AG04450 (cell line): ENCODE measurements around the gene UEVLD. TPM values are rescaled to one million over a fixed set of nuclear protein-coding genes. Genes with fewer than 3 reads are reported as not detected.

ENCODE experiments used
- CTCF ChIA-PET: fragments of 300-600, 350-600 bp; formaldehyde crosslinking; extraction: SDS; loops from one replicate; lab custom pipeline; 2022; ENCODE audit warnings: antibody characterized with exemption, inconsistent platforms; lab: Charles Lee
- POLR2A ChIA-PET: fragments of 350-600 bp; formaldehyde crosslinking; extraction: SDS; loops from one replicate; lab custom pipeline; 2021; ENCODE audit warnings: antibody characterized with exemption, inconsistent platforms; lab: Yijun Ruan, JAX
- DNase-seq: peaks from one replicate; pipeline ENCODE4 v3.0.0-alpha.2; 2011; ENCODE audit warnings: low read depth, low spot score
- H3K27ac ChIP-seq: one replicate; pipeline ENCODE4 v1.5.1; 2012; ENCODE audit warnings: low read depth, low read length, control low read depth
- H3K27me3 ChIP-seq: one replicate; pipeline ENCODE4 v1.6.0; 2012; ENCODE audit warnings: low read length; ENCODE audit not compliant: control insufficient read depth, insufficient read depth
- H3K4me3 ChIP-seq: 2 replicates; pipeline ENCODE4 v1.5.1; 2011; ENCODE audit warnings: mild to moderate bottlenecking, low read depth, low read length, control low read depth
- H3K9me3 ChIP-seq: 2 replicates; pipeline ENCODE4 v1.5.1; 2012; ENCODE audit warnings: low read length; ENCODE audit not compliant: control insufficient read depth, insufficient read depth
- polyA minus RNA-seq: library from RNA; depleted of rRNA, polyadenylated mRNA; stranded (reverse); fragments of >200 nt; gene quantifications from 2 replicates; pipeline ENCODE4 v1.2.3, GENCODE V29; 2011; rRNA and poly(A)+ RNA removed
- polyA plus RNA-seq: library from polyadenylated mRNA; depleted of rRNA; stranded (reverse); fragments of >200 nt; gene quantifications from 2 replicates; pipeline ENCODE4 v1.2.3, GENCODE V29; 2011; rRNA removed
- TF ChIP-seq, protein P1 (sequence below): IDR thresholded peaks from 2 replicates; pipeline ENCODE4 v1.5.1; 2011; ENCODE audit warnings: low read depth, low read length, control low read depth, inconsistent platforms

The UEVLD gene
- 20.3 and 27.6 TPM in 2 replicates for polyA plus RNA-seq
- polyA minus RNA-seq = 11.1 and 16.0 TPM in 2 replicates

DNA sequence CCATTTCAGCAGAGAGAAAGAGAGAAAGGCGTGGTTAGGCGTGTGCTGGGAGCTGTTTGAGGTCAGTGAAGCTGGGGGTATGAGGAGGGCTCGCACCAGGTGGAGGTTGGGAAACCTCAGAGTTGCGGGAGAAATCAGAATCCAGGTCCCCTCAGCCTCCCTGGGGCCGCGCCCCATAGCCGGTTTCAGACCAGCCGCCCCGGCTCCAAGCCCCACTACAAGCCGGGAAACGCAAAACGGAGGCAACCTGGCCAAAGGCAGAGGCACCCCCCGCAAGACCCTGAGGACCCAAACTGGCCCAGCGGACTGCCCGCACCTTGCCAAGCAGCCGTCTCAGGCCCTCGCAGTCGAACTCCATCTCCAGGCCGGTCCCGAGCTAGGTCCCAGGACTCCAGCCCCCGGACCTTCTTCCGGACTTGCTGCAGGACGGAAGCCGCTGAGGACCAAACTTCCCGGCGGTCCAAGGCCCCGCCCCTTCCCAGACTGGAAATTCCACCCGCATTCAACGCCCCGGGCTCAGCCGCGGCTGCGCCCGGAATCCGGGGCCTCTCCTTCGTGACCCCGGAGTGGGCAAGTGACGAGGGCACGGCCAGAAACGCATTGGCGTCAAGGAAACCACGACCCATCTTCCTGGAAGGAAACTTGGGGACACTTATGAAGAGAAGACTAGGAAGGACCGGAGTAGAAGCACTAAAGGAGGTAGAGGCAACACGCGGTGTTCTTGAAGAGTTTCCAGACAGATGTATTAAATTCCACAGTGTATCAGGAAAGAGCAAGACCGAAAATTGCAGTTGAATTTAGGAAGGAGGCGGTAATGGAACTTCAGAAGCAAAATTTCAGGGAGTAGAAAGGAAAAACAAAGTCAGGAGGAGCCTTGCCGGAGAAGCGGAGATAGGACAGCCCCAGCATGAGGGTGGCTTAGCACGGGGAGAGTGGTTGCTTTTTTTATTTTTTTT is at the start of gene UEVLD:
Gene UEVLD (minus strand): TSS at position 438 of the 956 bp plus-strand sequence. CDS start 80 bp downstream, at position 358.
- Histone ChIP-seq H3K27ac (peak within 1 kb of the TSS; percentile 68), H3K4me3 (peak within 1 kb of the TSS; percentile 96), H3K27me3 (no peaks in the 10 kb centered on the region), H3K9me3 (no peaks in the 10 kb centered on the region; the same call in 1 of the 2 replicates)
- POLR2A ChIA-PET = interaction anchor here (0.6 to 1.8 kb wide), 3 partner anchors 15 to 46 kb away, joined by 4 to 6 read pairs (median 5); partner anchors contain the start of gene SPTY2D1
- CTCF ChIA-PET = interaction anchor here (0.9 to 1.3 kb wide), 2 partner anchors 133 to 176 kb away, joined by 3 read pairs; no protein-coding TSS in a partner anchor
- DNase-seq = peak; percentile 78
- TF ChIP-seq, protein P1, sequence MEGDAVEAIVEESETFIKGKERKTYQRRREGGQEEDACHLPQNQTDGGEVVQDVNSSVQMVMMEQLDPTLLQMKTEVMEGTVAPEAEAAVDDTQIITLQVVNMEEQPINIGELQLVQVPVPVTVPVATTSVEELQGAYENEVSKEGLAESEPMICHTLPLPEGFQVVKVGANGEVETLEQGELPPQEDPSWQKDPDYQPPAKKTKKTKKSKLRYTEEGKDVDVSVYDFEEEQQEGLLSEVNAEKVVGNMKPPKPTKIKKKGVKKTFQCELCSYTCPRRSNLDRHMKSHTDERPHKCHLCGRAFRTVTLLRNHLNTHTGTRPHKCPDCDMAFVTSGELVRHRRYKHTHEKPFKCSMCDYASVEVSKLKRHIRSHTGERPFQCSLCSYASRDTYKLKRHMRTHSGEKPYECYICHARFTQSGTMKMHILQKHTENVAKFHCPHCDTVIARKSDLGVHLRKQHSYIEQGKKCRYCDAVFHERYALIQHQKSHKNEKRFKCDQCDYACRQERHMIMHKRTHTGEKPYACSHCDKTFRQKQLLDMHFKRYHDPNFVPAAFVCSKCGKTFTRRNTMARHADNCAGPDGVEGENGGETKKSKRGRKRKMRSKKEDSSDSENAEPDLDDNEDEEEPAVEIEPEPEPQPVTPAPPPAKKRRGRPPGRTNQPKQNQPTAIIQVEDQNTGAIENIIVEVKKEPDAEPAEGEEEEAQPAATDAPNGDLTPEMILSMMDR = no peak

DNA sequence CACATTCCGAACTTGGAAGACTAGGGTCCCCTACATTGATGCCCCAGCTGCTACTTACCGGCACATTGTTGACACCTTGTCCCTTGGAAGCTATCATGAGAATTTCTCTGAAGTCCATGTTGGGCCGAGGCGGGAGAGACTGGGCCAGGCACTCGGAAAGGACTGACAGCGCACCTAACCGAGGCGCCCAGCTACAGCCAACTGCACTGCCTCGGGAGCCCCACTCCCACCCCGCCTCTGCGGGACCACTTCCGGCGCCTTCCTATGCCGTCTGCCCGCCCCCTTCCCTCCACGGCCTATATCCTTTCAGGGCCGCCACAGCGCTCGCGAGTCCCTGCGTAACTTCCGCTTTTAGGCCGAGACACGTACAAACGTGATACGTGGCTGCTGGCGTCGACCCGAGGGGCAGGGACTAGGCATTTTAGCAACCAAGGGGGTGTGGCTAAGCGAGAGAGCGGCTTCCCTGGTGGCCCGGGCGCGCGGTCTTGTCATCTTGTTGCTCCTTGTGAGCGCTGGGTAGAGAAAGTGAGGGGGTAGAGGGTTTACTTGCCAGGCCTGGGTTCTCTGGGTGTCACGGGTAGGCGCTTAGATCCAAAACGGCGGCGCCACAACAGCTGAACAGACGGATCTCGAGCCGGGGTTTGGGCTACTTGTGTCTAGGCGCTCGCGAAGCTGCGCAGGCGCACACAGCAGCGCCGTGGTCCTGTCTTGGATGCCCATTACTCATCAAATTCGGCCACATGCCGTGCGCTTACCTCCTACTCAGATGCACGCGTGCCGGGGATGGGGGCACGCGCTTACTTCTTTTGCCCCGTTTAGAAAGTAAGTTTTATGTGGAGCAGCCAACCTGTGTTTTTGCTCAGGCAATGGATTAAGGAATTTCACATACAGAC is 45.9 kb upstream of the UEVLD start, which contains the start of gene SPTY2D1:
Gene SPTY2D1 (minus strand): TSS at position 203 of the 893 bp plus-strand sequence. CDS start 85 bp downstream, at position 118.
- no peaks in the 10 kb centered on the region for H3K27me3 ChIP-seq
- peak within 1 kb of the TSS; percentile 70 for H3K4me3 ChIP-seq
- TF ChIP-seq, protein P1 = no peak
- peak; percentile 98 for DNase-seq
- H3K9me3 ChIP-seq = no peaks in the 10 kb centered on the region
- peak within 1 kb of the TSS; percentile 98 for H3K27ac ChIP-seq
- ChIA-PET CTCF (interaction anchor here (0.9 to 1.9 kb wide), 5 partner anchors 17 to 130 kb away, joined by 3 to 12 read pairs (median 5); no protein-coding TSS in a partner anchor), POLR2A (interaction anchor here (0.5 to 1.6 kb wide), 15 partner anchors 9 to 250 kb away, joined by 3 to 11 read pairs (median 3); partner anchors contain the start of genes LDHA, TMEM86A and UEVLD)

DNA sequence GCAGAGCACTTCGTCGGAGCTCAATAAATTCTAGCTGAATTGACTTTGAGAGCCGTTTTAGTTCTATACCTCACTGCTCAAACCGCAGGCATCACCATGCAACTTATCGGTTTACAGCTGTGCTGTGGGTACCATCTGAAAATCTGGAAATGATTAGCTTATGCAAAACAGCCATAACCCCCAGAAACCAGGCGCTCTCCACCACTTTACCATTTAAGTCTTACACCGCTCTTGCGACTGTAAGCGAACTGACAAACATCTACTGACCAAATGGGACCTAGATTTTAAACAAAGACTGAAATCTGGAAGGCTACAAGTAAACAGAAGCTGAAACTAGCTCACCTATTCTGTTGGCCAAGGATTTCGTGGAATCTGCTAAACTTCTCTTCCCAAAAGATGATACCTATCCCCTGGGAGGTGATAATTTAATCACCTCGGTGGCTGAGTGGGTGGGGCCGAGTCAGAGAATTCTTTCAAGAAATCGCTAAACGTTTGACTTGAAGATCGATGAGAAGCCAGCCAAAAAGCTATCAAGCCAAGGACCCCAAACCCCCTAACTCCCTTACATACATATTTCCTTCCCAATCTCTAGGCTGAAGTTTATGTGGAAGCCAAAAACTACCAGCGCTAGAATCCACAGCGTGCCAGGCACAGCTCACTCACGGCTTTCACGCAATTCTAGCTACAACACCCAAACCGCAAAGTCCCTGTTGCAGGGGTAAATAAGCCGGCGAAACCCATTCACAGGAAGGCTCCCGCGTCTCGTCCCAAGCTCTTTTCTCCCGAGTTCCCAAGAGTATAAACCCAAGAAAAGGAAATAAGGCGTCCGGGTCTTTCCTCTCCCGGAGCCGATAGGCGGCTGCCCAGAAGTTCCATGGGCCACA is 45.0 kb upstream of the UEVLD start:
- TF ChIP-seq, protein P1 = no peak
- Histone ChIP-seq H3K9me3 (no peaks in the 10 kb centered on the region), H3K27ac (peak overlapping the region; percentile 63), H3K4me3 (peak overlapping the region; percentile 69), H3K27me3 (no peaks in the 10 kb centered on the region)
- DNase-seq = no peak
- ChIA-PET POLR2A (interaction anchor here (0.6 to 1.6 kb wide), 11 partner anchors 8 to 249 kb away, joined by 3 to 11 read pairs (median 4); partner anchors contain the start of genes LDHA and UEVLD), CTCF (interaction anchor here (0.7 to 1.6 kb wide), 5 partner anchors 9 to 131 kb away, joined by 3 to 5 read pairs (median 4); no protein-coding TSS in a partner anchor)

DNA sequence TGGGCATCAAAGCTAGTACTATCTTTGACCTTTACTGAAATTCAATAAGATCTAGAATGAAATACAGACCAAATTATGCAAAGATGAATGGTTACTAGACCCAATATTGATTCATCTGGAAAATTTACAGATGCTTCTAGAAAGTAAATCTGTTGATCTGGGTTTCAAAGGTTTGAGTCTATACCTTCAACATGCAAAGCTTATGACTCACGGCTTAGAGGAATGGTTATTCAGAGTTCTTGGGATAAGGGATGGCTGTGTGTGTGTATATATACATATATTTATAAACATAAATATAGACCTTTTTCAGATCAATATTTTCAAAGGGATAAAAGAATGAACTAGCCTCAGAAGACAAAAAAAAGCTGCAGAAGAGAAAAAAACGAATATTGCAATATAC is 44.3 kb upstream of the UEVLD start:
- ChIA-PET CTCF (interaction anchor here (0.7 to 1.6 kb wide), 4 partner anchors 9 to 131 kb away, joined by 4 to 5 read pairs (median 4); no protein-coding TSS in a partner anchor), POLR2A (interaction anchor here (0.8 kb wide), 1 partner anchor 44 kb away, joined by 4 read pairs; the partner anchor contains the start of gene UEVLD)
- TF ChIP-seq, protein P1 = no peak
- H3K27me3 ChIP-seq = no peaks in the 10 kb centered on the region
- DNase-seq = no peak
- peak overlapping the region; percentile 69 for H3K4me3 ChIP-seq
- no peaks in the 10 kb centered on the region for H3K9me3 ChIP-seq
- no peak overlapping the region for H3K27ac ChIP-seq
